ENCODE data around the gene PRPF19. TPM values are rescaled to one million over a fixed set of nuclear protein-coding genes. Genes with fewer than 3 reads are reported as not detected.

Gene PRPF19
- total RNA-seq, 1 experiment from 2014 or later, result 115 TPM

DNA sequence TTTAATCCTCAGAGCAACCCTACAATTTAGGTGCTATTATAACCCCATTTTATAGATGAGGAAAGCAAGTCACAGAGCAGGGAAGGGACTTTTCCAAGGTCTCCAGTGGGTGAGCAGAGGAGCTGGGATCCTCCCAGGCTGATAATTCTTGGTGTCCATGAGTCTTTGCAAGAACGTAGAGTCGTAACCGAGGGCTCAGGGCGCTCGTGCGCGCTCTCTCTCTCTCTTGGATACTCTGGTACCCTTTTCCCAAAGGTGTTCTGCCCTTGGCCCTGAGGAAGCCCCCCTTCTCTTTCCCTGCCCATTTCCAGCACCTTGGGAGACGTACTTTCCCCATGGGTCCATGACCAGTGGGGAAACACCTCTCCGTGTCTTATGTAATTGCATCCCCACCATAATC is 44.2 kb downstream of the PRPF19 start:
- Mint-ChIP-seq H3K27ac (ENCODE audit: low read depth, unreplicated experiment) (no peak overlapping the region), H3K9me3 (ENCODE audit: unreplicated experiment) (no peaks in the 10 kb centered on the region), H3K36me3 (ENCODE audit: insufficient read depth, unreplicated experiment) (no peaks in the 10 kb centered on the region), H3K27me3 (ENCODE audit: insufficient read depth, unreplicated experiment) (peaks cover 32% of the 10 kb centered on the region), H3K4me1 (ENCODE audit: insufficient read depth, unreplicated experiment) (no peaks in the 10 kb centered on the region), H3K4me3 (ENCODE audit: unreplicated experiment) (no peak overlapping the region)
- TF ChIP-seq, protein P1, sequence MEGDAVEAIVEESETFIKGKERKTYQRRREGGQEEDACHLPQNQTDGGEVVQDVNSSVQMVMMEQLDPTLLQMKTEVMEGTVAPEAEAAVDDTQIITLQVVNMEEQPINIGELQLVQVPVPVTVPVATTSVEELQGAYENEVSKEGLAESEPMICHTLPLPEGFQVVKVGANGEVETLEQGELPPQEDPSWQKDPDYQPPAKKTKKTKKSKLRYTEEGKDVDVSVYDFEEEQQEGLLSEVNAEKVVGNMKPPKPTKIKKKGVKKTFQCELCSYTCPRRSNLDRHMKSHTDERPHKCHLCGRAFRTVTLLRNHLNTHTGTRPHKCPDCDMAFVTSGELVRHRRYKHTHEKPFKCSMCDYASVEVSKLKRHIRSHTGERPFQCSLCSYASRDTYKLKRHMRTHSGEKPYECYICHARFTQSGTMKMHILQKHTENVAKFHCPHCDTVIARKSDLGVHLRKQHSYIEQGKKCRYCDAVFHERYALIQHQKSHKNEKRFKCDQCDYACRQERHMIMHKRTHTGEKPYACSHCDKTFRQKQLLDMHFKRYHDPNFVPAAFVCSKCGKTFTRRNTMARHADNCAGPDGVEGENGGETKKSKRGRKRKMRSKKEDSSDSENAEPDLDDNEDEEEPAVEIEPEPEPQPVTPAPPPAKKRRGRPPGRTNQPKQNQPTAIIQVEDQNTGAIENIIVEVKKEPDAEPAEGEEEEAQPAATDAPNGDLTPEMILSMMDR (IDR thresholded peaks at IDR 0.05; ENCODE audit: unreplicated experiment), result no peak
- DNase-seq (ENCODE audit: unreplicated experiment), result no peak
- intact Hi-C loops (cut with micrococcal nuclease), result no loop called here
- CTCF ChIA-PET, result no interaction called here
- no TSS peak for BruUV-seq (replicated peaks)
- POLR2A ChIA-PET, result interaction anchor here (0.6 kb wide), 1 partner anchor 146 kb away, joined by 3 read pairs; no protein-coding TSS in a partner anchor

DNA sequence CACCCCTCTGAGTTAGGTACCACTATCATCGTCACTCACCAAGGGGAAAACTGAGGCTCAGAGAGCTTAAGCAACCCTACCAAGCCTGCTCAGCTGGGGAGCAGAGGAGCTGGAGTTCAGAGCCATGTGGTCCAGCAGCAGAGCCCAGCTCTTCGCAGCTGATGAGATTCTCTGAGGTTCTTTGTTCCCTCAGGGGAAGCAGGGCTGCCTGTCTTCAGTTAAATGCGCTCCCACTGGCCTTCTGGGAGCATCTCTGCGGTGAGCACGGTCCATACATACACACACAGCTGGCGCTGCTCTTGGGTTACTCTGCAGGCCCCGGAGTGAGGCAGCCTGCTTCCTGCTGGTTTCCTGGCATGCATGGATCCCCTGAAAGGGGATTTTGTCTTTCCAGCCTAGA is 45.4 kb downstream of the PRPF19 start:
- DNase-seq (ENCODE audit: unreplicated experiment), result no peak
- H3K36me3 Mint-ChIP-seq (ENCODE audit: insufficient read depth, unreplicated experiment), result no peaks in the 10 kb centered on the region
- intact Hi-C loops (cut with micrococcal nuclease), result no loop called here
- H3K9me3 Mint-ChIP-seq (ENCODE audit: unreplicated experiment), result no peaks in the 10 kb centered on the region
- POLR2A ChIA-PET, result no interaction called here
- no TSS peak for BruUV-seq (replicated peaks)
- no peaks in the 10 kb centered on the region for H3K4me1 Mint-ChIP-seq (ENCODE audit: insufficient read depth, unreplicated experiment)
- no peak overlapping the region for H3K27ac Mint-ChIP-seq (ENCODE audit: low read depth, unreplicated experiment)
- CTCF ChIA-PET, result interaction anchor here (0.6 to 1.6 kb wide), 4 partner anchors 11 to 284 kb away, joined by 3 to 5 read pairs (median 4); no protein-coding TSS in a partner anchor
- TF ChIP-seq, protein P1 (IDR thresholded peaks at IDR 0.05; ENCODE audit: unreplicated experiment), result no peak
- no peak overlapping the region for H3K4me3 Mint-ChIP-seq (ENCODE audit: unreplicated experiment)
- peaks cover 32% of the 10 kb centered on the region for H3K27me3 Mint-ChIP-seq (ENCODE audit: insufficient read depth, unreplicated experiment)

DNA sequence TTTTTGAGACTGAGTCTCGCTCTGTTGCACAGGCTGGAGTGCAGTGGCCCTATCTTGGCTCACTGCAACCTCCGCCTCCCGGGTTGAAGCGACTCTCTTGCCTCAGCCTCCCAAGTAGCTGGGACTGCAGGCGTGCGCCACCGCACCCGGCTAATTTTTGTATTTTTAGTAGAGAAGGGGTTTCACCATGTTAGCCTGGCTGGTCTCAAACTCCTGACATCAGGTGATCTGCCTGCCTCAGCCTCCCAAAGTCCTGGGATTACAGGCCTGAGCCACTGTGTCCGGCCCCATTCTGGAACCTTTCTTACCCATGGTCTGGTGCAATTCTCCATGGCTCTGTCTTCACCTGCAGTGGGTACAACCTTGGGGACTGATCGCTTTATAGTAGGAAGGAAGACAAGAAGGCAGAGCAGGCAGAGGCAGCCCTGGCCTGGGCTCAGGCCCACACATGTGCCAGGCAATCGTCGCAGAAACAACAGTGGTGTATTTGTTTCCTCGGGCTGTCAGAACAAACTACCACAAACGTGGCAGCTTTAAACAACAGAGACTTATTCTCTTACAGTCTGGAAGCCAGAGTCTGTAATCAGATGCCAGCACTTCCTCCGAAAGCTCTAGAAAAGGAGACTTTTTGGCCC is 46.7 kb downstream of the PRPF19 start:
- no peaks in the 10 kb centered on the region for H3K4me1 Mint-ChIP-seq (ENCODE audit: insufficient read depth, unreplicated experiment)
- no TSS peak for BruUV-seq (replicated peaks)

DNA sequence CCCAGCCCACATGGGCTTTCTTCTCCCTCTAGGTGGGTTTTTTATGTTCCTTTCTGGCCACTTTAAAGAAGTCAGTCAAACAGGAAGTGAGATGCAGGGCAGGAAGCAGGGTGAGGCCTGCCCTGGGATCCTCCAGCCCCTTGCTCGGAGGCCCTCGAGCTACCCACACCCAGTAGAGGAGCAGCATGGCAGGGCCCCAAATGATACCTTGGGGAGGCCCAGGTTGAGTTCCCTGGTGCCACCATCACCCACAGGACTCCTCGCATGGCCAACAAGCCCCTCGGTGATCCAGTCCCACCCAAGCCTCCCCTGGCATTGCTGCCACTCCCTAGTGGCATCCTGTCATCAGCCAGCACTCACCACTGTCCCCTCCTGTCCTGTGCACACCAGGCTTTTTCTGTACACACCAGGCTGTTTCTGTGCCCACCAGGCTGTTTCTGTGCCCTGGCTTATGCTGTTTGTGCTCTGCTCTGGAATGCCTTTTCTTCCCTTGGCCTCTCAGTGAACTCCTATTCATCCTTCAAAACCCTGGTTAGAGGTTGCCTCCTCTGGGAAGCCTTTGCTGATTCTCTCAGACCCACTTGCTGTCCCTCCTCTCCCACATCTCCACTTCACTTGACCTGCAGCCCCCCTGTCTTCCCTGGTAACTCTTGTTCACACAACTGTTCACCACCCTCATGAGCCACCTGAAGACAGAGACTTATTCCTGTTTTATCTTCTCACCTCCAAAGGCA is 47.5 kb downstream of the PRPF19 start:
- Mint-ChIP-seq H3K27me3 (ENCODE audit: insufficient read depth, unreplicated experiment) (peaks cover 20% of the 10 kb centered on the region), H3K4me3 (ENCODE audit: unreplicated experiment) (no peak overlapping the region), H3K27ac (ENCODE audit: low read depth, unreplicated experiment) (no peak overlapping the region), H3K9me3 (ENCODE audit: unreplicated experiment) (no peaks in the 10 kb centered on the region), H3K36me3 (ENCODE audit: insufficient read depth, unreplicated experiment) (no peaks in the 10 kb centered on the region), H3K4me1 (ENCODE audit: insufficient read depth, unreplicated experiment) (no peaks in the 10 kb centered on the region)
- TF ChIP-seq, protein P1 (IDR thresholded peaks at IDR 0.05; ENCODE audit: unreplicated experiment), result no peak
- intact Hi-C loops (cut with micrococcal nuclease), result no loop called here
- CTCF ChIA-PET, result no interaction called here
- BruUV-seq (replicated peaks), result no TSS peak
- POLR2A ChIA-PET, result no interaction called here
- DNase-seq (ENCODE audit: unreplicated experiment), result no peak

More for the DNA sequence above, 46.7 kb downstream of the PRPF19 start:
- intact Hi-C loops (cut with micrococcal nuclease), result no loop called here
- ChIA-PET CTCF (no interaction called here), POLR2A (no interaction called here)
- H3K36me3 Mint-ChIP-seq (ENCODE audit: insufficient read depth, unreplicated experiment), result no peaks in the 10 kb centered on the region
- DNase-seq (ENCODE audit: unreplicated experiment), result no peak
- H3K27me3 Mint-ChIP-seq (ENCODE audit: insufficient read depth, unreplicated experiment), result peaks cover 28% of the 10 kb centered on the region
- H3K9me3 Mint-ChIP-seq (ENCODE audit: unreplicated experiment), result no peaks in the 10 kb centered on the region
- H3K27ac Mint-ChIP-seq (ENCODE audit: low read depth, unreplicated experiment), result no peak overlapping the region
- H3K4me3 Mint-ChIP-seq (ENCODE audit: unreplicated experiment), result no peak overlapping the region
- TF ChIP-seq, protein P1 (IDR thresholded peaks at IDR 0.05; ENCODE audit: unreplicated experiment), result no peak
